SJSA1 (cell line): ENCODE measurements around the gene ZRANB3. TPM values are rescaled to one million over a fixed set of nuclear protein-coding genes. Genes with fewer than 3 reads are reported as not detected.
"Not testable (repeated sequence)": the region's sequence is repeated elsewhere in the genome, so short reads cannot be mapped to it uniquely, and the experiment has no call there.

Experiments
- DNase-seq, 2 experiments: peaks; one replicate each; pipeline ENCODE4 v3.0.0-alpha.2; 2015 to 2020; ENCODE audit warnings: low spot score in 2 of 2, low read depth in 1 of 2
- H3K27ac ChIP-seq: fragments of 250-450 bp; sonication (Bioruptor Pico); 2 replicates; pipeline ENCODE4 v1.5.1; 2020; ENCODE audit warnings: mild to moderate bottlenecking, moderate library complexity
- H3K27me3 ChIP-seq: fragments of 250-450 bp; sonication (Bioruptor Pico); replicated peaks from 2 replicates; pipeline ENCODE4 v1.5.1; 2020; ENCODE audit warnings: mild to moderate bottlenecking, moderate library complexity
- H3K36me3 ChIP-seq: fragments of 250-450 bp; sonication (Bioruptor Pico); 2 replicates; pipeline ENCODE4 v1.5.1; 2020; ENCODE audit warnings: mild to moderate bottlenecking
- H3K4me1 ChIP-seq: fragments of 250-450 bp; sonication (Bioruptor Pico); replicated peaks from 2 replicates; pipeline ENCODE4 v1.6.1; 2021; ENCODE audit warnings: mild to moderate bottlenecking
- H3K4me3 ChIP-seq: fragments of 250-450 bp; sonication (Bioruptor Pico); 2 replicates; pipeline ENCODE4 v1.5.1; 2020; ENCODE audit warnings: mild to moderate bottlenecking
- H3K9me3 ChIP-seq: fragments of 250-450 bp; sonication (Bioruptor Pico); replicated peaks from 2 replicates; pipeline ENCODE4 v1.5.1; 2020; ENCODE audit warnings: mild to moderate bottlenecking
- total RNA-seq: library from RNA; depleted of rRNA; stranded (reverse); fragments of >200 nt; shearing (Covaris generic); gene quantifications from 2 replicates; pipeline ENCODE4 v1.2.3, GENCODE V29; 2014

The ZRANB3 gene
- total RNA-seq, 1 experiment from 2014 or later, result 9.3 TPM

GRCh38 chr2:135531231-135532197, 496 bp upstream of the ZRANB3 start, which contains the start of gene R3HDM1:
R3HDM1 (plus strand) TSS chr2:135531484; CDS start chr2:135604846, 73,362 bp downstream.
- Histone ChIP-seq H3K9me3 (no peaks in the 10 kb centered on the region), H3K27me3 (no peaks in the 10 kb centered on the region), H3K36me3 (peaks cover 4% of the 10 kb centered on the region; the same call in 1 of the 2 replicates), H3K4me1 (peaks cover 5% of the 10 kb centered on the region; the same call in 1 of the 2 replicates), H3K27ac (peak within 1 kb of the TSS; percentile 79), H3K4me3 (peak within 1 kb of the TSS; percentile 81)
- peak; percentile 99 to 100 for DNase-seq

DNA sequence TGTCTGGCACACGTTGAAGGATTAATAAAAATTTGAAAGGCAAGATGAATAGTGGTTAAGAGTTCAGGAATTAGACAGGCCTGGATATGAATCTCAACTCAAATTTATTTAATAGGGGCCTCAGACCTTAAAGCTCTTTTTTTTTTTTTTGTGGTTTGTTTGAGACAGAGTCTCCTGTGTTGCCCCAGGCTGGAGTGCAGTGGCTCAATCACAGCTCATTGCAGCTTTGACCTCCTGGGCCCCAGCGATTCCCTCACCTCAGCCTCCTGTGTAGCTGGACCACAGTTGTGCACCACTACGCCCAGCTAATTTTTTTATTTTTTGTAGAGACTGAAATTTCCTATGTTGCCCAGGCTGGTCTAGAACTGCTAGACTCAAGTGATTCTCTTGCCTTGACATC, 3.0 kb downstream of the ZRANB3 start:
- no peaks in the 10 kb centered on the region for H3K9me3 ChIP-seq
- peaks cover 5% of the 10 kb centered on the region; the same call in 1 of the 2 replicates for H3K4me1 ChIP-seq
- H3K36me3 ChIP-seq, result peaks cover 4% of the 10 kb centered on the region; the same call in 1 of the 2 replicates
- no peaks in the 10 kb centered on the region for H3K27me3 ChIP-seq
- no peak for DNase-seq
- H3K4me3 ChIP-seq, result no peak overlapping the region
- no peak overlapping the region for H3K27ac ChIP-seq

DNA sequence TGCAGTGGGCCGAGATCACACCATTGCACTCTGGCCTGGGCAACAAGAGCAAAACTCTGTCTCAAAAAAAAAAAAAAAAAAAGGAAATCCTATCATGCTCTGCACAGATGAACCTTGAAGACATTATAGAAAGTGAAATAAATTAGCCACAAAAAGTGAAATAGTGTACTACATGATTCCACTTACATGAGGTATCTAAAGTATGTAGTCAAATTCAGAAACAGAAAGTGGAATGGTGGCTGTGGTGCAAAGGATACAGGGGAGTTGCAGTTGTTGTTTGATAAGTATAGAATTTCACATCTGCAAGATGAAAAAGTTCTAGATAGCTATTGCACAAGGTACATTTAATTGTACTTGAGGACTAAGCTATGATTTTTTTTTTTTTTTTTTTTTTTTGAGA, 5.2 kb downstream of the ZRANB3 start:
- H3K36me3 ChIP-seq, result no peaks in the 10 kb centered on the region
- no peaks in the 10 kb centered on the region; the same call in 1 of the 2 replicates for H3K9me3 ChIP-seq
- H3K4me1 ChIP-seq, result 0 out of 2 replicates have a peak, but pooled peaks cover 5% of the 10 kb centered on the region
- H3K4me3 ChIP-seq, result no peak overlapping the region
- no peak overlapping the region for H3K27ac ChIP-seq
- no peaks in the 10 kb centered on the region for H3K27me3 ChIP-seq
- no peak for DNase-seq

DNA sequence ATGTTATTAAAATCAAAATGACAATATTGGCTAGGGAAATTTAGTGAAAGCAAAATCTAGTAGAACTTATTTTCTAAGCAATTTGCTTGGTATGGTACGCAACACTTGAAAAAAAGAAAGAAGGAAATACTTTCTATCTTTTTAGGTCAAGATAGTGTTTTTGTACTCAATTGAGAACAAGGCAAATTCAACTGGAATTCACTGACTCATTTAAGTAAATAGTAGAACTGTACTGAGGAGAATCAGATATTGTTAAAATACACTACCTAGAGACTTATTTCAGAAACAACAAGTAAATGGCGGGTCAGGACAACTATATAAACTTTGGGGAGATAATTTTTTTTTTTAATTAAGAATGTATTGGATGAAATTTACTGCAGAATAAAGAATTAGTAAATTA, 18.9 kb downstream of the ZRANB3 start:
- no peaks in the 10 kb centered on the region for H3K27me3 ChIP-seq
- no peak for DNase-seq
- no peaks in the 10 kb centered on the region for H3K9me3 ChIP-seq
- H3K4me1 ChIP-seq, result no peaks in the 10 kb centered on the region
- H3K36me3 ChIP-seq, result no peaks in the 10 kb centered on the region
- no peak overlapping the region for H3K27ac ChIP-seq
- no peak overlapping the region for H3K4me3 ChIP-seq

GRCh38 chr2:135510577-135510976, 20.4 kb downstream of the ZRANB3 start:
- no peaks in the 10 kb centered on the region for H3K27me3 ChIP-seq
- no peaks in the 10 kb centered on the region for H3K4me1 ChIP-seq

GRCh38 chr2:135504811-135505210, 26.2 kb downstream of the ZRANB3 start:
- Histone ChIP-seq H3K9me3 (no peaks in the 10 kb centered on the region), H3K4me1 (no peaks in the 10 kb centered on the region), H3K27me3 (no peaks in the 10 kb centered on the region), H3K27ac (no peak overlapping the region), H3K4me3 (no peak overlapping the region), H3K36me3 (no peaks in the 10 kb centered on the region)
- DNase-seq, result no peak

More at GRCh38 chr2:135510577-135510976, 20.4 kb downstream of the ZRANB3 start:
- no peak for DNase-seq
- Histone ChIP-seq H3K36me3 (no peaks in the 10 kb centered on the region), H3K9me3 (no peaks in the 10 kb centered on the region), H3K27ac (no peak overlapping the region), H3K4me3 (no peak overlapping the region)

GRCh38 chr2:135498588-135498987, 32.4 kb downstream of the ZRANB3 start:
- DNase-seq, H3K9me3 ChIP-seq, H3K4me1 ChIP-seq, H3K27me3 ChIP-seq, H3K36me3 ChIP-seq, H3K27ac ChIP-seq, H3K4me3 ChIP-seq: not testable (repeated sequence)

DNA sequence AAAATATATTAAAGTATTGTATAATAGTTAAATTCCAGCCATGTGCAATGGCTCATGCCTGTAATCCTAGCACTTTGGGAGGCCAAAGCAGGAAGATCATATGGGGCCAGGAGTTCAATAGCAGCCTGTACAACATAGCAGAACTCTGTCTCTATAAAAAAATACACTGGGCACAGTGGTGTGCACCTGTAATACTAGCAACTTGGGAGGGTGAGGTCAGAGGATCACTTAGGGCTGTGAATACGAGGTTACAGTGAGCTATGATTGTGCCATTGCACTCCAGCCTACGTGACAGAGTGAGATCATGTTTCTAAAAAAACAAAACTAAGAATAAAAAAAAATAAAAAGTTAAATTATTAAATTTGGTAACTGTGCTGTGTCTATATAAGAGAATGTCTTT, 36.1 kb downstream of the ZRANB3 start:
- Histone ChIP-seq H3K27me3 (no peaks in the 10 kb centered on the region), H3K4me3 (no peak overlapping the region), H3K36me3 (0 out of 2 replicates have a peak, but pooled peaks cover 4% of the 10 kb centered on the region), H3K9me3 (no peaks in the 10 kb centered on the region), H3K27ac (no peak overlapping the region), H3K4me1 (no peaks in the 10 kb centered on the region)
- no peak for DNase-seq

DNA sequence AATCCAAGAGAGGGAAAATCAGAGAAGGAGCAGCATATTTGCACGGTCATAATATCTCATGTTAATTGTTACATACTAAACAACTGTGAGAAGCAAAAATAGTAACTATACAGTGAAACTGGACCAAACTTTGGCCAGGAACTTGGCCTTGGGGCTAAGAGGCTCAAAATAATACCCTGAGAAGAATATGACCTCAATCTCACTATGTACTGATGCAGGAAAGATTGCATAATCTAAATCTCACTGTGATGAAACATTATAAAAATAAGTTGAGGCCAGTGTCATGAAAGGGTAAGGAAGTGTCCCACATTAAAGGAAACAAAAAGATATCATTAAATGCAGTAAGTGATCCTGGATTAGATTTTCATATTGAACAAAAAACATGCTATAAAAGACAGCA, 36.5 kb downstream of the ZRANB3 start:
- H3K36me3 ChIP-seq, result 0 out of 2 replicates have a peak, but pooled peaks cover 1% of the 10 kb centered on the region
- H3K27me3 ChIP-seq, result no peaks in the 10 kb centered on the region
- no peak for DNase-seq
- no peaks in the 10 kb centered on the region for H3K4me1 ChIP-seq
- no peak overlapping the region for H3K27ac ChIP-seq
- no peak overlapping the region for H3K4me3 ChIP-seq
- no peaks in the 10 kb centered on the region for H3K9me3 ChIP-seq

GRCh38 chr2:135490376-135490775, 40.6 kb downstream of the ZRANB3 start:
- no peak overlapping the region for H3K27ac ChIP-seq
- H3K9me3 ChIP-seq, result no peaks in the 10 kb centered on the region
- DNase-seq, result no peak

GRCh38 chr2:135485441-135485840, 45.6 kb downstream of the ZRANB3 start:
- Histone ChIP-seq H3K4me1 (no peaks in the 10 kb centered on the region), H3K27ac (no peak overlapping the region), H3K9me3 (no peaks in the 10 kb centered on the region), H3K27me3 (no peaks in the 10 kb centered on the region), H3K4me3 (no peak overlapping the region), H3K36me3 (0 out of 2 replicates have a peak, but pooled peaks cover 7% of the 10 kb centered on the region)
- DNase-seq, result no peak

More at GRCh38 chr2:135490376-135490775, 40.6 kb downstream of the ZRANB3 start:
- 0 out of 2 replicates have a peak, but pooled peaks cover 4% of the 10 kb centered on the region for H3K36me3 ChIP-seq
- no peaks in the 10 kb centered on the region for H3K4me1 ChIP-seq
- no peaks in the 10 kb centered on the region for H3K27me3 ChIP-seq
- H3K4me3 ChIP-seq, result no peak overlapping the region

DNA sequence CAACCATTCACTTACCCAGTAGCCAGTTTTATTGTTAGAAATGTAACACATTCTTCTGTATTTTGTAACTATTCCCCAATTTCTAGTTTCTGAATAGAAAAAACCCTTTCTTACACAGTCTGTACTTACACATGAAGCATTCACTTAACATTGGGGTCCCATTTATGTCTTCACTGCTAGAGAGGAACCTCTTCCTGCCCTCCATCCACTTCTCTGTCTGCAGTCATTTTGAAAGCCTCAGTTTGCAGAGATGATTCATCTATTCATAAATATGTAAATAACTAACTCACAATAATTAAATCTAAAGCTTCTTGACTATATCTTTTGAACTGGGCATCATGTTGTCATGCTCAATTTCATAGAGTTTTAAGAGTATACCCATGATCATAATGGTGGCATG, 55.9 kb downstream of the ZRANB3 start:
- Histone ChIP-seq H3K36me3 (no peaks in the 10 kb centered on the region), H3K27ac (no peak overlapping the region), H3K27me3 (no peaks in the 10 kb centered on the region), H3K9me3 (no peaks in the 10 kb centered on the region), H3K4me1 (no peaks in the 10 kb centered on the region), H3K4me3 (no peak overlapping the region)
- no peak for DNase-seq

- Histone ChIP-seq H3K36me3 (no peaks in the 10 kb centered on the region), H3K9me3 (no peaks in the 10 kb centered on the region), H3K27me3 (no peaks in the 10 kb centered on the region), H3K4me1 (no peaks in the 10 kb centered on the region), H3K4me3 (no peak overlapping the region), H3K27ac (no peak overlapping the region)
- peak in 1 of 2 experiments; percentile 2 for DNase-seq
Measured at GRCh38 chr2:135473567-135473966, 57.5 kb downstream of the ZRANB3 start.

- Histone ChIP-seq H3K27me3 (no peaks in the 10 kb centered on the region), H3K36me3 (no peaks in the 10 kb centered on the region), H3K4me1 (no peaks in the 10 kb centered on the region), H3K9me3 (no peaks in the 10 kb centered on the region), H3K27ac (no peak overlapping the region), H3K4me3 (no peak overlapping the region)
- DNase-seq, result no peak
Measured at GRCh38 chr2:135471106-135471505, 59.9 kb downstream of the ZRANB3 start.
